WI38 (cell line): ENCODE measurements around the gene IDNK.

ENCODE experiments used
- H3K4me3 ChIP-seq: 2 replicates; pipeline ENCODE4 v1.5.1; 2011; ENCODE audit warnings: low read depth, mild to moderate bottlenecking, control low read depth, low read length
- CTCF ChIP-seq: IDR thresholded peaks from 2 replicates; pipeline ENCODE4 v1.5.1; 2012; ENCODE audit warnings: low read depth, mild to moderate bottlenecking, control low read depth, low read length

Gene IDNK

GRCh38 chr9:83665580-83666200 lies 42.7 kb downstream of the IDNK start:
- no peak for TF ChIP-seq CTCF
- no peak overlapping the region for H3K4me3 ChIP-seq

GRCh38 chr9:83669067-83669466 lies 46.1 kb downstream of the IDNK start:
- no peak for TF ChIP-seq CTCF
- H3K4me3 ChIP-seq: no peak overlapping the region

DNA sequence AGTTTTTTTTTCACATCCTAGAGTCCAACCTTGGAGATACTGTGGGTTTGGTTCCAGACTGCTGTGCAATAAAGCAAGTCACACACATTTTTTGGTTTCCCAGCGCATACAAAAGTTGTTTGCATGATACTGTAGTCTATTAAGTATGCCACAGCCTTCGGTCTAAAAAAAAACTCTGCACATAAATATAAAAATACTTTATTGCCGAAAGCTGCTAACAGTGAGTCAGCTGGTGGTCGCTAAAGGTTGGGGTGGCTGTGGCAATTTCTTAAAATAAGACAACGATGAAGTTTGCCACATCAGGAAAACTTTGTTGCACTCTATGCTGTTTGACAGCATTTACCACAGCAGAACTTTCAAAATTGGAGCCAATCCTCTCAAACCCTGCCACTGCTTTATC lies 47.4 kb downstream of the IDNK start:
- no peak for TF ChIP-seq CTCF

GRCh38 chr9:83671451-83671850 lies 48.5 kb downstream of the IDNK start:
- TF ChIP-seq CTCF: no peak
- no peak overlapping the region for H3K4me3 ChIP-seq

More for the DNA sequence above, 47.4 kb downstream of the IDNK start:
- no peak overlapping the region for H3K4me3 ChIP-seq

DNA sequence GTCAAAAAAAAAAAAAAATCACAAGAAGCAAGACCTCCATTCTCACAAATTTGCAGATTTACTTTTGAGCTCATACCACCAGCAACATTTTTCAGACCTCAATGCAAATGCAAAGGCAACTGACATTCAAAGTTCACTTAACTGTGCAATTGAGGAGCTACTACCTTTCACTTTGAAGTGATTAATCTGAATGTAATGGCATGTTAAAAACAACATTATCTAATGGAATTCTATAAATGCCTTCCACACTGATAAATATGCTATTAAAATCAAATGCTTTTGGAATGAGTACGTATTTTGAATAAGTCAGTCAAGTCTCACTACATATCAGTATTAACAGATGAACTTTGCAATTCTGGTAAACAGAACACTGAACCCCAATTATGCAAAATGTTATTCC lies 52.5 kb downstream of the IDNK start:
- no peak for TF ChIP-seq CTCF
- H3K4me3 ChIP-seq: no peak overlapping the region

- no peak for TF ChIP-seq CTCF
These were observed 54.7 kb downstream of the IDNK start for GRCh38 chr9:83677596-83677995.

GRCh38 chr9:83680233-83680632 lies 57.3 kb downstream of the IDNK start:
- TF ChIP-seq CTCF: no peak
- H3K4me3 ChIP-seq: no peak overlapping the region

More at GRCh38 chr9:83677596-83677995, 54.7 kb downstream of the IDNK start:
- H3K4me3 ChIP-seq: no peak overlapping the region
